Stimulated activated CD8-positive, alpha-beta memory T cell treated with anti-CD3 and anti-CD28 coated beads, Interleukin-2, amount 100 ng/mL, for 1 hour (primary cell): ENCODE data around the gene AQP10.
A peak's percentile ranks its signal among the peaks of the same experiment; 100 is the strongest.
"Not testable (repeated sequence)": the region's sequence is repeated elsewhere in the genome, so short reads cannot be mapped to it uniquely, and the experiment has no call there.

Experiments used
- DNase-seq, 2 donors: peaks; one replicate each; pipeline ENCODE4 v3.0.0-alpha.2; 2020; ENCODE audit warnings: low read depth in 2 of 2

The AQP10 gene, protein sequence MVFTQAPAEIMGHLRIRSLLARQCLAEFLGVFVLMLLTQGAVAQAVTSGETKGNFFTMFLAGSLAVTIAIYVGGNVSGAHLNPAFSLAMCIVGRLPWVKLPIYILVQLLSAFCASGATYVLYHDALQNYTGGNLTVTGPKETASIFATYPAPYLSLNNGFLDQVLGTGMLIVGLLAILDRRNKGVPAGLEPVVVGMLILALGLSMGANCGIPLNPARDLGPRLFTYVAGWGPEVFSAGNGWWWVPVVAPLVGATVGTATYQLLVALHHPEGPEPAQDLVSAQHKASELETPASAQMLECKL

DNA sequence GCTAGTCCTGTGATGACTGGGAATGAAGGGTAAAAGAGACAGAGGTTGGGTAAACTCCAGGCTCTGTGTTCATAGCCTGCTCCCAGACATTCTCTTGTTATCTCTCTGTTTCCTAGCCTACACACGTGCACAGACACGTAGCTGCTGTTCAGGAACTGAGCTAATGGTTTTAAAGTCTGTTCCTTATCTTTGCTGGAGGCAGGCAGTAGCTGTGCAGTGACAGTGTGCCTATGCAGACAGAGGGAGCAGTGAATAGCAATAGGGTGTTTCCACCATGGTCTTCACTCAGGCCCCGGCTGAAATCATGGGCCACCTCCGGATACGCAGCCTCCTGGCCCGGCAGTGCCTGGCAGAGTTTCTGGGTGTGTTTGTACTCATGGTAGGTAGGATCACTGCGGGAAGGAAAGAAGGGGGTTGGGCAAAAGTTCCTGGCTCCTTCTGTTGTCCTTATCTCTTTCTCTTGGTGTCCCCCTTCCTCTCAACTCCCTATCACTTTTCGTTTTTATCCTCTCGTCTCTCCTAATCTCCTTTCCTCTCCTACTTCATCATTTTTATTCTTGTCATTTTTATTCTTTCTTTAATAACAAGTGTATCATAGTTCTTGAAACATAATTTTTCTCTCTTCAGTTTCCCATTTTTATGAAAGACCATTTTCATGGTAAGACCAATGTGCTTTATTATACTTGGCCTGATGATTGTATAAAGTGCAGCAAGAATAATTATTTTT is at the start of gene AQP10:
AQP10 (plus strand) TSS at position 212 of the 727 bp plus-strand sequence; CDS start at position 275, 63 bp downstream.
- no peak for DNase-seq

DNA sequence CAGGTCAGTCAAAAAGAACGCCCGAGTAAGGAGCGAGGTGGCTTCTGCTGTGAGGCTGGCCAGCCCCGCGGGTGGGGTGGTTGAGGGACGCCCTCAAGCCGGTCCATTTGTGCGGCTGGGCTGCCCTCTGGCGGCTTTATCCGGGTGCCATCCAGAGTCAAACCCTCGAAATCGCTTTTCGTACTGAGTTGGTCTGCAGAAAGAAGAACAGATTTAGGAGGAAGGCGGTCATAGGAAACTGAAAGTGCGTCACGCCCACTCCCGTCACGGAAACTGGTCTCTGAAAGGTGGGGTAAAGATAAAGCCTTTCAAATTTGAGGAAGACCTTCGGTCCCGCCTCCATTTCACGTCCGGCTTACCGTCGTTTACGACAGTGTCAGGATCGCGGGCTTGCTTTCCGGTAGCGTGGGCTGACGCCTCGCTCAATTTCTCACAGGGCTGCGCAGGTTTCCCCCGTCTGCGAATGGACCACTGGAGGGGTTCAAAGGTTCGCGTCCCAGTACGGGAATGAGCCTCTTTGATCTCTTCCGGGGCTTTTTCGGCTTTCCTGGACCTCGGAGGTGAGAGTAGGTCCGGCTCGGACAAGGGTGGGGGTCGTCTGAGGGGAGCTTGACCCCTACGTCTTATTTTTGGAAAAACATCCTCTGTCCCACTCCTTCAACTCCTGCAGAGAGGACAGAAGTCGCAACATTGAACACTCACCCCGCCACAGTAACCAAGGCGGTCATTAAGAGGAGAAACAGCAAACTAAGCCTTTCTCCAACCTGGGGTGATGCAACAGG is 48.5 kb upstream of the AQP10 start, which contains the start of gene HAX1:
HAX1 (plus strand) TSS at position 413 of the 782 bp plus-strand sequence; CDS start at position 508, 95 bp downstream.
- peak; percentile 93 to 97 for DNase-seq

DNA sequence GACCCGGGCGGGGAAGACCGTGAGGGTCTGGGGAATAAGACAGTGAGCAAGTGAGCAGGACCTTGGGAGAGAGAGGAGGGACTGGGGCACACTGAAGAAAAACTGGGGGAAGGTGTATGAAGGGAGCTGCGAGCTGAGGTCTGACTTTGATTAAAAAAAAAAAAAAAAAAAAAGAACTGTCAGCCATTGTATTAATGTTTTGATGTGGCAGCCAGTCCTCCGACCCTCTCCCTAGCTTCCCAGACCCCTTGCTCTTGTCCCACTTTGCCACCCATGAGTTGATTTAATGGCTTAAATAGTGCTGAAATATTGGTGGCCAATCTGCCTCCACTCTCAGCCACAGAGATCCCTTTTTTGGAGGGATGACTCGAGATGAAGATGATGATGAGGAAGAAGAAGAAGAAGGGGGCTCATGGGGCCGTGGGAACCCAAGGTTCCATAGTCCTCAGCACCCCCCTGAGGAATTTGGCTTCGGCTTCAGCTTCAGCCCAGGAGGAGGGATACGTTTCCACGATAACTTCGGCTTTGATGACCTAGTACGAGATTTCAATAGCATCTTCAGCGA is 47.8 kb upstream of the AQP10 start:
- DNase-seq, result no peak

DNA sequence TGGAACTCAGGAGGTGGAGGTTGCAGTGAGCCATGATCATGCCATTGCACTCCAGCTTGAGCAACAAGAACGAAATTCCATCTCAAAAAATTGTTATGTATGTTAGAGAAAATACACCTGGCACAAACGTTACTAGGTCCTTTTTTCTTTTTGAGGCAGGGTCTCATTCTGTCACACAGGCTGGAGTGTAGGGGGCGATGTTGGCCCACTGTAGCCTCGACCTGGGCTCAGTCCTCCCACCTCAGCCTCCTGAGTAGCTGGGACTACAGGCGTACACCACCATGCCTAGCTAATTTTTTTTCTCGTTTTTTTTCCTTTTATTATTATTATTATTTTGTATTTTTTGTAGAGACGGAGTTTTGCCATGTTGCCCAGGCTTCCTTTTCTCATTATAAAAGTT is 44.1 kb upstream of the AQP10 start:
- no peak for DNase-seq

DNA sequence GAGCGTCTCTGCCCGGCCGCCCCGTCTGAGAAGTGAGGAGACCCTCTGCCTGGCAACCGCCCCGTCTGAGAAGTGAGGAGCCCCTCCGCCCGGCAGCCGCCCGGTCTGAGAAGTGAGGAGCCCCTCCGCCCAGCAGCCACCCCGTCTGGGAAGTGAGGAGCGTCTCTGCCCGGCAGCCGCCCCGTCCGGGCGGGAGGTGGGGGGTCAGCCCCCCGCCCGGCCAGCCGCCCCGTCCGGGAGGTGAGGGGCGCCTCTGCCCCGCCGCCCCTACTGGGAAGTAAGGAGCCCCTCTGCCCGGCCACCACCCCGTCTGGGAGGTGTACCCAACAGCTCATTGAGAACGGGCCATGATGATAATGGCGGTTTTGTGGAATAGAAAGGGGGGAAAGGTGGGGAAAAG is 33.3 kb upstream of the AQP10 start:
- not testable (repeated sequence) for DNase-seq

DNA sequence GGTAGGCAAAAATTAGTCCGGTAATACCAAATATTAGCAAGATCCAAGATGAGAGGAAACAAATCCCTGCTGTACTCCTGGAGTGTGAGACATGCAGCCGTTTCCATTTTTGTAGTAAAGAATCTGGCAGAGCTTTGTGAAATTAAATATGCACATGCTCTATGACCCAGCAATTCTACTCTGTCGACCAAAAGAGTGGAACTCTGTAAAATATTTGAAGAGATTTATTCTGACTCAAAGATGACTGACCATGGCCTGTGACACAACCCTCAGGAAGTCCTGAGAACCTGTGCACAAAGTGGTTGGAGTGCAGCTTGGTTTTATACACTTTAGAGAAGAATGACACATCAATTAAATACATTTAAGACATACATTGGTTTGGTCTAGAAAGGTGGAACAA is 32.2 kb upstream of the AQP10 start:
- no peak for DNase-seq

DNA sequence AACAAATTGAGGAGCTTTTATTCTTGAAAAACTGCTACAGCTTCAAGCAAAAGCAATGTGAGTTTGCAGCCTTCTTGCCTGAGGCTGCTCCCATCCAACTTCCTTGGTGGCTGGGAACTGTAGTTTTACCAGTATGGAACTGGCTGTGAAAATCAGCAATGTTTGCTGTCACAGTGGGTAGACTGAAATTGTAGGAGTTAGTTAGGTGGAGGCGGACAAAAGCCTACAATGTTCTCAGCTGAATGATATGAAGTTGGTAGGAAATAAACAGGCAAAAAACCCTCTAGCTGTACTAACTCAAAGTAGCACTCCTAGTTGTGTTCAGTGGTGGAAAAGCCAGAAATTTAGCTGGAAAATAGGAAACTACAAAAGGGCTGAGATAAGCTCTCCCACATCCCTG is 30.0 kb upstream of the AQP10 start:
- no peak for DNase-seq

DNA sequence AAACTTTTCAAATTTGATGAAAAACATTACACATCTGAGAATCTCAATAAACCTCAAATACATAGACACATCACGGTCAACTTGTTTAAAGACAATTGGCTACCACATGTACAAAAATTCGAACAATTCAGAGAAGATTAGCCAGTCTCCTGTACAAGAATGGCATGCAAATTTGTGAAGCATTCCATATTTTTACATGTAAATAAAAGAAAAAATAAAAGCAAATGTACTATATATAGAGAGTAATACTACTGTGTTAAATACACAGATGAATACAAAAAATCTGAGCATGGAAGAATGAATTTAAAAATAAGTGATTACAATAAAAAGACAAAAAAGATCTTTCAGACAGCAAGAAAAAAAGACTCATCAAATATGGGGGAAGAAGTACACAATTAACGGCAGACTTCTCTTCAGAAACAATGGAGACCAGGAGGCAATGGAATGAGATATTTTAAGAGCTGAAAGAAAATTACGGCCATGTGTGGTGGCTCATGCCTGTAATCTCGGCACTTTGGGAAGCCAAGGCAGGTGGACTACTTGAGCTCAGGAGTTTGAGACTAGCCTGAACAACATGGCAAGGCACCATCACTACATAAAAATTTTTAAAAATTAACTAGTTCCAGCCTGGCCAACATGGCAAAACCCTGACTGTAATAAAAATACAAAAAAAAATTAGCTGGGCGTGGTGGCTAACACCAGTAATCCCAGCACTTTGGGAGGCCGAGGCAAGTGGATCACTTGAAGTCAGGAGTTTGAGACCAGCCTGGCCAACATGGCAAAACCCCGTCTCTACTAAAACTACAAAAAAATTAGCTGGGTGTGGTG is 25.3 kb upstream of the AQP10 start:
- no peak for DNase-seq

DNA sequence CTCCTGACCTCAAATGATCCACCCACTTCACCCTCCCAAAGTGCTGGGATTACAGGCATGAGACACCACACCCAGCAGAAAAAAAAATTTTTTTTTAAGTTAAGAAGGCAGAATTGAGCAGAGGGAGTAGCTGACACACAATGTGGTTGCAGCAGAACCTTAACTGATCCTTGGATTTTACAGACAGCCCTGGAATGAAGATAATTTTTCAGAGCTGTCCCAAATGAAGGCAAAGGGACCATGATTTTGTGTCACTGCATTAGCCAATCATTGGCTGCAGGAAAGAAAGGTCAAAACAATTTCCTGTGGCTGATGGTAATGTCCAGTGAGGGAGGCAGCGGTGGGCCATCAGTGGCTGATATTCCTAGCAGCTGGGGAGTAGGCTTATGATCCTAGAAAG is 19.3 kb upstream of the AQP10 start:
- no peak for DNase-seq

DNA sequence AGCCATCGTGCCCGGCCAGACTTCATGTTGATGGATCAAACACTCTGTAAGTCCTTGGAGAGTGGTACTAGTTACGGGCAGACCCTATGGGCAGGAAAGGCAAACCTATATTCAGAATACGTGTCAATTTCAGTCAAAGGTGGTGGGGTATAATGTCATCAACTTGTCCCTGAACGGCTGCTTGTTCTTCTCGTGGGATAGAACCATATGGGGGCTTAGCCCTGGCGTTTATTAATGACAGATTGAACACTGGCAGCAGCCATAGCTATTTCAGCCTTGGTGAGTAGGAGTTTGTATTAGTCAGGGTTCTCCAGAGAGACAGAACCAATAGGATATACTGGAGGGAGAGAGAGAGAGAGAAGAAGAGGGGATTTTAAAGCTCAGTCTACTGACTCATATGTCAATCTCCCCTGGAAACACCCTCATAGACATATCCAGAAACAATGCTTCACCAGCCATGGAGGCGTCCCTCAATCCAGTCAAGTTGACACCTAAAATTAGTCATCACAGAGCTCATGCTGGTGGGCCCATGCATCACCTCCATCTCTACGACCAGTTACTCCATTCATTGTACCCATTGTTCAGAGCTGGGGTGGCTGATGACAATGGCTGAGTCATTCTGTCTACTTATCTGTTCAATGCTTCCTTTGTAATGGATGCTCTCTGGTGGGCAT is 16.1 kb upstream of the AQP10 start:
- no peak for DNase-seq

DNA sequence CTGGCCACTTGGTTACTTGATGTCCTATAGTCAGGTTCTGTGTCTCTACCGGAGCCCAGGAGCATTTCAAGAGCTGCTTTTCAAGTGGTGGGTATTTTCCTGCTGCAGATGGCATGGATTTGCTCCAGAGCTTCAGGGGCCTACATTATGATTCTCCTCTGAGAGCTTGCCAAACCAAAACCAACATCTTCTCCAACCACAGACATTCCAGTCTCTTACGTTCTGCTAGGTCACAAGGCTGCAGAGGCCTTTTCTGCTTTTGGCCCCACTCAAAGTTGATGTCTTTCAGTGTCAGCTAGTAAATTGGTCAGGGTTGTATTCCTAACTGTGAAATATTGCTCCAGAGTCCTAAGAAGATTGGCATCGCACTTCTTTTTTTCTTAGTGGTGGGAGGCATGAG is 14.7 kb upstream of the AQP10 start:
- no peak for DNase-seq

DNA sequence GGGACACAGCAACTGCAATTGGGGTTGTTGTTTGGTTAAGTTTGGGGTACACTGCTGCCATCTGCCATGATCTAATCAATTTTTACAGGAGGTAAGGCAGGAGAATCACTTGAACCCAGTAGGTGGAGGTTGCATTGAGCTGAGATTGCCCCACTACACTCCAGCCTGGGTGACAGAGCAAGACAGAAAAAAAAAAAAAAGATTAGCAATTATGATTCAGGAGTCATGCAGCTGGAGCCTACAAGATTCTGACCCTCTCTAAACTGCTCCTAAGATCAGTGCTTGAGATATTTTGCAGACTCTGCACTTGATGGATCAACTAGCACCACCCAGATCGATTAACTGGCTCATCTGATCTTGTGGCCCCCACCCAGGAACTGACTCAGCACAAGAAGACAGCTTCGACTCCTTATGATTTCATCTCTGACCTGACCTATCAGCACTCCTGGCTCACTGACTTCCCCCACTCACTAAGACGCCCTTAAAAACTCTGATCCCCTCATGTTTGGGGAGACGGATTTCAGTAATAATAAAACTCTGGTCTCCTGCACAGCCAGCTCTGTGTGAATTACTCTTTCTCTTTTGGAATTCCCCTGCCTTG is 13.1 kb upstream of the AQP10 start:
- not testable (repeated sequence) for DNase-seq

DNA sequence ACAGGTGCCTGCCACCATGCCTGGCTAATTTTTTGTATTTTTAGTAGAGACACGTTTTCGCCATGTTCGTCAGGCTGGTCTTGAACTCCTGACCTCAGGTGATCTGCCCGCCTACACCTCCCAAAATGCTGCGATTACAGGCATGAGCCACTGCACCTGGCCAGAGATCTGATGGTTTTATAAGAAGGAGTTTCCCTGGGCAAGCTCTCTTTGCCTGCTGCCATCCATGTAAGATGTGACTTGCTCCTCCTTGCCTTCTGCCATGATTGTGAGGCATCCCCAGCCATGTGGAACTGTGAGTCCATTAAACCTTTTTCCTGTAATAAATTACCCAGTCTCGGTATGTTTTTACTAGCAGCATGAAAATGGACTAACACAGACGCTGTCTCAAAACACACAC is 11.8 kb upstream of the AQP10 start:
- not testable (repeated sequence) for DNase-seq

DNA sequence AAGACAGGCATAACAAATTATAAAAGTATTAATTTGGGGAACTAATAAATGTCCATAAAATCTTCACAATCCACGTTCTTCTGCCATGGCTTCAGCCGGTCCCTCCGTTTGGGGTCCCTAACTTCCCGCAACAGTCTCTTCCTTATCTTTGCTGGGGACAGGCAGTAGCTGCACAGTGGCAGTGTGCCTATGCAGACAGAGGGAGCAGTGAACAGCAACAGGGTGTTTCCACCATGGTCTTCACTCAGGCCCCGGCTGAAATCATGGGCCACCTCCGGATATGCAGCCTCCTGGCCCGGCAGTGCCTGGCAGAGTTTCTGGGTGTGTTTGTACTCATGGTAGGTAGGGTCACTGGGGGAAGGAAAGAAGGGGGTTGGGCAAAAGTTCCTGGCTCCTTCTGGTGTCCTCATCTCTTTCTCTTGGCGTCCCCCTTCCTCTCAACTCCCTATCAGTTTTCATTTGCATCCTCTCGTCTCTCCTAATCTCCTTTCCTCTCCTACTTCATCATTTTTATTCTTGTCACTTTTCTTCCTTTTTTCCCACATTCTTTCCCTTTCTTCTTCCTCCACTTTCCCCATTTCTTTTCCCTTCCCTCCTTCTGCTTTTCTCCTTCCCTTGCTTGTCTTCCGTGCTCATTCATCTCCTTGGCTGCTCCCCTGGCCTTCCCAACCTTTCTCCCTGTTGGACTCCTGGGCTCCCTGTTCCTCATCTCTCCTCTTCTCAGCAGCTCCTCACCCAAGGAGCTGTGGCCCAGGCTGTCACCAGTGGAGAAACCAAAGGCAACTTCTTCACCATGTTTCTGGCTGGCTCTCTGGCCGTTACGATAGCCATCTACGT is 8.4 kb upstream of the AQP10 start:
- DNase-seq, result not testable (repeated sequence)

DNA sequence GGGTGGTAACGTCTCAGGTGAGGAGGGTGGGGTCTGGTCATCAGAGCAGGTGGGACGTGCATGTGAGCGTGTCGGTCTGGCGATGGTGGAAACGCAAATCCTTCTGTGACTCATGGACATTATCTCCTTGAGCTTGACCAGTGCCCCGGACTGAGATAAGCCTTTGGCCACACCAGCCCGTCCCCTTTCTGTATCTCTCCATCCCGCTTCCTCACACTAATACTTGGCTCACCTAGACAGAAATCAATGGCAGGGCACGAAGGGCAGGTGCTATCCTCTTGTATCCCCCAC is 7.9 kb upstream of the AQP10 start:
- DNase-seq, result no peak

DNA sequence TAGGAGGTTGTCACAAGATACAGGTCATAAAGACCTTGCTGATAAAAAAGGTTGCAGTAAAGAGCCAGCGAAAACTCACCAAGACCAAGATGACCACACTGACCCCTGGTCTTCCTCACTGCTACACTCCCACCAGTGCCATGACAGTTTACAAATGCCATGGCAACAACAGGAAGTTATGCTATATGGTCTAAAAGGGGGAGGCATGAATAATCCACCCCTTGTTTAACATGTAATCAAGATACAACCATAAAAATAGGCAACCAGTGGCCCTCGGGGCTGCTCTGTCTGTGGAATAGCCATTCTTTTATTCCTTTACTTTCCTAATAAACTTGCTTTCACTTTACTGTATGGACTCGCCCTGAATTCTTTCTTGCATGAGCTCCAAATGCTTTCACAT is 6.7 kb upstream of the AQP10 start:
- not testable (repeated sequence) for DNase-seq

DNA sequence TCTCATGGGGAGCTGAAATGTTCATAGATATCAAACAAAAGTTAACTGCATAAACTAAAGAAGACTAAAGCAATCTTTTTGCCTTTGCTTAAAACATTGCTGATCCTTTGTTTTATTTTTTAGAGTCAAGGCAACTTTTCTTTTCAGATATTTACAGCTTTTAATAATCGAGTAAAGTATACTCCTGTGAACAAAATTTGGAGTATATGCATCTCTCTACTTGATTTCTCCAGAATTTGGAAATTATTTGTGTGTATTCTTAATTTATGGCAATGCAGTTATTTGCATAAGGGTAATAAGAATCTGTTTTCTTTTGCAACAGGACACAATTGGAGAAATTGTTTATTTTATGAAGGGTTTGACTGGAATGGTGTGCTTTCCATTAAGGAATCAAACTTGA is 4.2 kb upstream of the AQP10 start:
- DNase-seq, result no peak

DNA sequence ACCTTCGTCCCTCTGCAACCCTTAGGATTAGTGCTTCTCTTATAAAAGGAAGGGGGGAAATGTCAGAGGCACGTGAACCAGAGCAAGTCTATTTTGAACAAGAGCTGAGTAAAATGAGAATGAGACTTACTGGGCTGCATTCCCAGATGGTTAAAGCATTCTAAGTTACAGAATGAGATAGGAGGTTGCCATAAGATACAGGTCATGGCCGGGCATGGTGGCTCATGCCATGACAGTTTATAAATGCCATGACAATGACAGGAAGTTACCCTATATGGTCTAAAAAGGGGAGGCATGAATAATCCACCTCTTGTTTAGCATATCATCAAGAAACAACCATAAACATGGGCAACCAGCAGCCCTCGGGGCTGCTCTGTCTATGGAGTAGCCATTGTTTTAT is 2.5 kb upstream of the AQP10 start:
- DNase-seq, result no peak

DNA sequence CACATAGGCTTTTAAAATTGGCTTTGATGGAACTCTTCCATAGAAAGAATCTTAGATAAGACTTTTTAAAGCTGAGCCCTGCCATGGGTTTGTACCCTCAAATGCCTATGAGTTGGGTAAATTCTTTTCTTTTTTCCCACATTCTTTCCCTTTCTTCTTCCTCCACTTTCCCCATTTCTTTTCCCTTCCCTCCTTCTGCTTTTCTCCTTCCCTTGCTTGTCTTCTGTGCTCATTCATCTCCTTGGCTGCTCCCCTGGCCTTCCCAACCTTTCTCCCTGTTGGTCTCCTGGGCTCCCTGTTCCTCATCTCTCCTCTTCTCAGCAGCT is 679 bp downstream of the AQP10 start:
- DNase-seq, result not testable (repeated sequence)

DNA sequence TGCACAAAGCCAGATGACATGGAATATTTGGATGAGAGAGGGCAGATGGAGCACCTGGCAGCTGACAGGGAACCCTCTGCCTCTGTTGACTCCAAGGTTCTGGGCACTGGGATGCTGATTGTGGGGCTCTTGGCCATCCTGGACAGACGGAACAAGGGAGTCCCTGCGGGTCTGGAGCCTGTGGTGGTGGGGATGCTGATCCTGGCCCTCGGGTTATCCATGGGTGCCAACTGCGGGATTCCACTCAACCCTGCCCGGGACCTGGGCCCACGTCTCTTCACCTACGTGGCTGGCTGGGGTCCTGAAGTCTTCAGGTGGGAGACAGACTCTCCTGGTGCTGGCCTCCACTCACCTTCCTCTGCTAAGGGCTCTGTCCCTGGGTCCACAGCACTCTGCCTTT is 2.6 kb downstream of the AQP10 start:
- DNase-seq, result no peak
